CD4-positive, alpha-beta T cell treated with Interleukin-21 for 1 hour (primary cell): Measurements from ENCODE around the gene FBXO27.
"Not testable (repeated sequence)": the region's sequence is repeated elsewhere in the genome, so short reads cannot be mapped to it uniquely, and the experiment has no call there.

Experiments
- DNase-seq: peaks from one replicate; pipeline ENCODE4 v3.0.0-alpha.2; 2020

Gene FBXO27

DNA sequence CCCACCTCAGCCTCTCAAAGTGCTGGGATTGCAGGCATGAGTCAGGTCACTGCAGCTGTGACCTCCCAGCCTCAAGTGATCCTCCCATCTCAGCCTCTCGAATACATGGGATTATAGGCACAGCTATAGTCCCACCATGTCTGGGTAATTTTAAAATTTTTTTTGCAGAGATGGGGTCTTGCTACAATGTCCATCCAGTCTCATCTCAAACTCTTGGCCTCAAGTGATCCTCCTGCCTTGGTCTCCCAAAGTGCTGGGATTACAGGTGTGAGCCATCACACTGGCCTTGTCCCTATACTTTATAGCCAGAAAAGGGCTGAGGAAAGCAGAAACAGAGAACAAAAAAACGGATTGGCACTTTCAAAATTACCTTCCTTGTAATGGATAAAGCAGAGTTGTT, 4.8 kb upstream of the FBXO27 start:
- DNase-seq, result no peak

GRCh38 chr19:39036581-39036980, 4.2 kb upstream of the FBXO27 start:
- DNase-seq, result no peak

GRCh38 chr19:39031368-39032062, 834 bp downstream of the FBXO27 start:
- DNase-seq, result peak; percentile 81

DNA sequence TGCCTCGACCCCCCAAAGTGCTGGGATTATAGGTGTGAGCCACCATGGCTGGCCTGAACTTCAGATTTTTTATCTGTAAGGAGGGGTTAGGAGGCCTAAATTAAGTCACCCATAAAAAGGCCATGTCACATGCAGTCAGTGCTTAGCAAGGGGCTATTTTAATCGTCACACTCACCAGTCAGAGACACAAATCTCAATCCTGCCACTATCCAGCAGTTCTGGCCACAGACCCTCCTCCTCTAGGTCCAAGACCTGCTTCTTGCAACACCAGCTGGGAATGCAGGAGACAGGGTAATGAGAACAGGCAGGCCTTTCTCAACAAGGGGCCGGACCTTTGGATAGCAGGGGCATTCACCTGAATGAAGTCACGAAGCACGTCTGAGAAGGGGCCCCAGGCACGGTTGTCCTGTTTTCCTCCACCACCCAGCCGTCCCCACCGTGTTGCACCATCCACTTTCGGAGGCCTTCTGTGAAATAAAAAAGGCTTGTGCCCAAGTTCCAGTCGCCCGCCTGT, 1.4 kb downstream of the FBXO27 start:
- no peak for DNase-seq

DNA sequence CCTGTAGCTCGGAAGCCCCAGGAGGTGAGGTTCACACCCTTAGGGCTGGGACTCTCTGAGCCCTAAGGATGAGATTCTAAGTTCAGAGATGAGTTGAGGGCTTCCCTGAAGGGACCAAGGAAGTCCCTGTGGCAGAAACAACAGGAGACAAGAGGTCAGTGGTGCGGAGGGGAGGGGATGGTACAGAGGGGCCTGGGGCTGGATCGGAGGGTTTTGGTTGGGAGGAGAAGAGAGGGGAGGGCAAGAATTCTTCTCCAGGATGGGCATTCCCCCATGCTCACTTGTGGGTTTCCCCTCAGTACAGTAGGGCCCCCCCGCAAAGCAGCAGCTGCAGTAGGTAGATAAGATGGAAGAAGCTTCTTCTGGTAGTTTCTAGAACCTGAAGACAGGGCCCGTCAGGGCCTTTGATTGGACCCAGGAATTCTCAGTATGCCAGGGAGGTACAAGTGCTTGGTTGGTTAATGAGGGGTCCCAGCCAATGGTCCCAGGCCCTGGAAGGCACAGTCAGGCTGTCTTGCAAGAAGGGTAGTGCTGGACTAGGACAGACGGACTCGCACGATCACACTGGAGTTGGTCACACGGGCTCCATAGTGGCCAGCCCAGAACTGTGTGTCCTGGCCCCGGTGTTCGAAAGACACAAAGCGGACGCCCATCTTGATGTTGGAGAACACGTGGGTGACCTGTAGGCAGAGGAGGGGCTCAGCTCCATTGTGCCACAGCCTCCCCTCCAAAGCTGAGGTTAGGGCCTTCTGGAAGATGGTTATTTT, 7.3 kb downstream of the FBXO27 start:
- no peak for DNase-seq

DNA sequence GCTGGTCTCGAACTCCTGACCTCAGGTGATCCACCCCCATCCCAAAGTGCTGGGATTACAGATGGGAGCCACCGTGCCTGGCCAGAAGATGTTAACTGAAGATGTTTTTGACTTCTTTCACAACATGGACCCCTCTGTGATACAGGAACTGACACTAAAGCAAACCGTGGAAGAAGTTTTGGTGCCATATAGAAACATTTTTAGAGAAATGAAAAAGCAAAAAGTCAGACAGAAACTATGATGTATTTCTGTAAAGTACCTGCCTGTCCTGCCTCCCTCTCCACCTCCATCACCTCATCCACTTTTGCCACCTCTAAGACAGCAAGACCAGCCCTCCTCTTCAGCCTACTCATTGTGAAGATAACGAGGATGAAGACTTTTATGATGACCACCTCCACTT, 11.3 kb downstream of the FBXO27 start:
- no peak for DNase-seq

DNA sequence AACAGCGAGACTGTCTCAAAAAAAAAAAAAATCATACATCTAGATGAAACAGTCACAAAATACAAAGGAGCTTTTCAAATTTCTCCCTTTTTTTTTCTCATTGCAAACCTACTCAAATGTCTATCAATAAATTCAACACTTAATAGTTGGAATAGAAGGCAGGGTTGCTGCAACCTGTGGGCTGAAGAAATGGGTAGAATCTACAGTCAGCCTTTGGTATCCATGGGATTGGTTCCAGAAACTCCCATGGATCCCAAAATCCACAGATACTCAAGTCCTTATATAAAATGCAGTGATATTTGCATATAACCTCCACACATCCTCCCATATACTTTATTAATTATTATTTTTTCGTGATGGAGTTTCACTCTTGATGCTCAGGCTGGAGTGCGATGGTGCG, 14.7 kb downstream of the FBXO27 start:
- no peak for DNase-seq

GRCh38 chr19:39017026-39017425, 15.3 kb downstream of the FBXO27 start:
- no peak for DNase-seq

GRCh38 chr19:39014037-39014436, 18.3 kb downstream of the FBXO27 start:
- DNase-seq, result no peak

GRCh38 chr19:39009001-39009400, 23.3 kb downstream of the FBXO27 start:
- DNase-seq, result no peak

- DNase-seq, result no peak
Observed at GRCh38 chr19:39008137-39008536, 24.2 kb downstream of the FBXO27 start.

DNA sequence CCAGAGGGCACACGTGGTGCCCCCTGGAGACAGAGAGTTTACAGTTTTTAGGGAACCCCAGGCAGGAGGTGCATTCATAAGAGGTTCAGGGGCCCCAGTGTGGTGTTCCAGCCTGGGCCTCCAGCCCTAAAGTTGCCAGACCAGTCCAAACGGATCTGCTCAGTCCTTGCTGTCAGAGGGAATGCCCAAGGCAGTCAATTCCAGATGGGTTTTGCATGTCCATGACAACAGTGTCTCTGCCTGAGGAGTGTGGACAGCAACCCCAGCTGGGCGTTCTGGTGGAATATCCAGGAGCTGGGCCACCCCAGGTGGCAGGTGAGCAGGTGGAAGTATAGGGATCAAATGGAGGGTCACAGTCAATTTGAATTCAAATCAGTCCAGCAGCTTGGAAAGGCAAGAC, 25.3 kb downstream of the FBXO27 start:
- DNase-seq, result no peak

GRCh38 chr19:39004403-39004802, 27.9 kb downstream of the FBXO27 start:
- no peak for DNase-seq

GRCh38 chr19:39003796-39004195, 28.6 kb downstream of the FBXO27 start:
- no peak for DNase-seq

DNA sequence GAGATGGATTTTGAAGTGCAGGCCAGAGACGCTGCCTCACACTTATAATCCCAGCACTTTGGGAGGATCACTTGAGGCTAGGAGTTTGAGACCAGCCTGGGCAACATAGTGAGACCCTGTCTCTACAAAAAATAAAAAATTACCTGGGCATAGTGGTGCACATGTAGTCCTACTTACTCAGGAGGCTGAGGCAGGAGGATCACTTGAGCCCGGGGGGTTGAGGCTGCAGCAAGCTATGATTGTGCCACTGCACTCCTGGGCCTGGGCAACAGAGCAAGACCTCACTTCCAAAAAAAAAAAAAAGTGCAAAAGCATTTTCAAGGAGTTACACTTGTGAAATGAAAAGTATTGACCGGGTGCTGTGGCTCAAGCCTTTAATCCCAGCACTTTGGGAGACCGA, 29.2 kb downstream of the FBXO27 start:
- DNase-seq, result no peak

DNA sequence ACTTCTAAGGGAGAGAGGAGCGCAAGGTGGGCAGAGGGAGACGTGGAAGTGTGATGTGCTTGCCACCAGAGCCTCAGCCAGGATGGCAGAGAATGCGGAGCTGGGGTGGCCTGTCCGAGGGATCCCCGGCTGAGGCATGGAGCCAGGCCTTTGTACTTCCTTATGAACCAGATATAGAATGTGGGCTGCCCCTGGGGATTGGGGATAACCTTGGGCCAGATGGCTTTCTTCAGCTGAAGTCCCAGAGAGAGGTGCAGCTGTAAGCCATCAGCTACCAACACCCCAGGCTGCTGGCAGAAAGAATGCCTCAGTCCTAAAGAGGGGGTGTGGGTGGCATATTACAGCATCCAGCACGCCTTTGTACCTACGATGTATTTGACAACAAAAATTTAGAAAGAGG, 31.3 kb downstream of the FBXO27 start:
- no peak for DNase-seq

GRCh38 chr19:38997576-38997975, 34.8 kb downstream of the FBXO27 start:
- DNase-seq, result not testable (repeated sequence)

DNA sequence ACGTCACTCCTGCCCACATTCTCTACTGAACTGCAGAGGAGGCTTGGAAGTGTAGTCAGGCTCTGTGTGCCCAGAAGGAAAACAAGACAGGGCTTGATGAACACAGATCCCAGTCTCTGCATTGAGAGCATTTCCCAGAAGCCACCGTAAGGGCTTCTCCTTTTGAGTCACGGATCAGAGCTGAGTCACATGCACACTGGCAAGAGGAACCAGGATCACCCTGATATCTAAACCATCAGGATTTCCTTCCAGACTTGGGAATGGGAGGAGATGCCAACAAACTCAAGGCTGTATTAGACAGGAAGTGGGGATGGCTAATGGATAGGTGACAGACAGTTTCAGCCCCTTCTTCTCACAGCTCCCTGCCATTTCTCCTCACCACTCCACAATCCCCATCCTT, 39.1 kb downstream of the FBXO27 start:
- DNase-seq, result no peak

- DNase-seq, result no peak
Observed at GRCh38 chr19:38990949-38991697, 41.2 kb downstream of the FBXO27 start.

GRCh38 chr19:38989614-38990013, 42.7 kb downstream of the FBXO27 start:
- not testable (repeated sequence) for DNase-seq

DNA sequence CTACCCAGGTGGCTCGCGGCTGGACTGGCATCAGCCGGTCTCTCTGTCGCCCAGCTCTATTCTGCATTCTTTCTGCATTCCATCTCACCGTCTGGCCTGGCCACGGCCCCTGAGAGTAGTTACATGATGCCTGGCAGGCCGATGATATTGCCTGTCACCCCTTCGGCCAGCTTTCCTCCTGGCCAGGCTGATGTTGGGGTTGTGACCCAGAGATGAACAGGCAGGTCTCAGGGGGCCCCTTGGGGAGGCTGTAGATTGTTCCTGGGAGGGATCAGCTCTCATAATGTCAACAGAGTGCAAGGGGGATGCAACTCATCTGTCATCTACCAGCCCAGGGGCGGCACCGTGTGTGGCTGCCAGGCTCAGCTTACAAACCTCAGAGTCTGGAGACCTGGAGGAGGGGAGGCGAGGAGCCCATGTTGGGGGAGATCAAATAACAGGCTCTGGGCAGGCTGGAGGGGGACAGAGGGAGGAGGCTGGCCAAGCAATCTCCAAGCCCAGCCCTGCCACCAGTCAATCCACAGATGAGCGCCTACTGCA, 43.2 kb downstream of the FBXO27 start:
- no peak for DNase-seq

DNA sequence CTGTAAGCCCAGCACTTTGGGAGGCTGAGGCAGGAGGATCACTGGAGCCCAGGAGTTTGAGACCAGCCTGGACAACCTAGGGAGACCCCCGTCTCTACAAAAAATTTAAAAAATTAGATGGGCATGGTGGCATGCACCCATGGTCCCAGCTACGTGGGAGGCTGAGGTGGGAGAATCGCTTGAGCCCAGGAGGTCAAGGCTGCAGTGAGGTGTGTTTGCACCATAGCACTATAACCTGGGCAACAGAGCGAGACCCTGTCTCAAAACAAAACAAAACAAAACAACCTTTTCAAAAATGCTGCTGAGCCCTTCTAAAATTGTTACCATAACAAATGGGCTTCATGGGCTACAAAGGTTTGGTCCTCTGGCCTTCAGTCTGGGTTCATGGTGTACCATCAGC, 43.7 kb downstream of the FBXO27 start:
- not testable (repeated sequence) for DNase-seq

DNA sequence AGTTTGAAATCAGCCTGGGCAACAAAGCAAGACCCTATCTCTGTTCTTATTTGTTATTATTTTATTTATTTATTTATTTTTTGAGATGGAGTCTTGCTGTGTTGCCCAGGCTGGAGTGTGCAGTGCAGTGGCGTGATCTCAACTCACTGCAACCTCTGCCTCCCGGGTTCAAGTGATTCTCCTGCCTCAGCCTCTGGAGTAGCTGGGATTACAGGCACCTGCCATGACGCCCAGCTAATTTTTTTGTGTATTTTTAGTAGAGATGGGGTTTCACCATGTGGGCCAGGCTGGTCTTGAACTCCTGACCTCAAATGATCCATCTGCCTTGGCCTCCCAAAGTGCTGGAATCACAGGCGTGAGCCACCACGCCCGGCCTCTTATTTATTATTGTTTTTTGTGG, 44.6 kb downstream of the FBXO27 start:
- DNase-seq, result not testable (repeated sequence)
